Dendritic cell treated with granulocyte-macrophage colony-stimulating factor and Interleukin-4, amounts not matched to agents 40 ng/mL and 50 ng/mL, for 4 days (primary cell): Measurements from ENCODE around the gene REXO5.
"Not testable (repeated sequence)": the region's sequence is repeated elsewhere in the genome, so short reads cannot be mapped to it uniquely, and the experiment has no call there.

Experiments used
- H3K27ac Mint-ChIP-seq: one replicate; pipeline ENCODE4 v1.8.0; 2022; ENCODE audit warnings: mild to moderate bottlenecking, mixed read lengths
- H3K27me3 Mint-ChIP-seq: one replicate; pipeline ENCODE4 v1.8.0; 2022; ENCODE audit warnings: mild to moderate bottlenecking, mixed read lengths
- H3K36me3 Mint-ChIP-seq: one replicate; pipeline ENCODE4 v1.8.0; 2022; ENCODE audit warnings: low read depth, mixed read lengths
- H3K4me1 Mint-ChIP-seq: one replicate; pipeline ENCODE4 v1.8.0; 2022; ENCODE audit warnings: low read depth, mixed read lengths
- H3K4me3 Mint-ChIP-seq: one replicate; pipeline ENCODE4 v1.8.0; 2022; ENCODE audit warnings: mild to moderate bottlenecking, moderate library complexity, mixed read lengths
- H3K9me3 Mint-ChIP-seq: one replicate; pipeline ENCODE4 v1.8.0; 2022; ENCODE audit warnings: mixed read lengths
- intact Hi-C: fragments of 100-400 bp; cut with micrococcal nuclease; formaldehyde crosslinking; loops from one replicate; pipeline ENCODE4 v1.15.0; 2022

REXO5 gene, protein sequence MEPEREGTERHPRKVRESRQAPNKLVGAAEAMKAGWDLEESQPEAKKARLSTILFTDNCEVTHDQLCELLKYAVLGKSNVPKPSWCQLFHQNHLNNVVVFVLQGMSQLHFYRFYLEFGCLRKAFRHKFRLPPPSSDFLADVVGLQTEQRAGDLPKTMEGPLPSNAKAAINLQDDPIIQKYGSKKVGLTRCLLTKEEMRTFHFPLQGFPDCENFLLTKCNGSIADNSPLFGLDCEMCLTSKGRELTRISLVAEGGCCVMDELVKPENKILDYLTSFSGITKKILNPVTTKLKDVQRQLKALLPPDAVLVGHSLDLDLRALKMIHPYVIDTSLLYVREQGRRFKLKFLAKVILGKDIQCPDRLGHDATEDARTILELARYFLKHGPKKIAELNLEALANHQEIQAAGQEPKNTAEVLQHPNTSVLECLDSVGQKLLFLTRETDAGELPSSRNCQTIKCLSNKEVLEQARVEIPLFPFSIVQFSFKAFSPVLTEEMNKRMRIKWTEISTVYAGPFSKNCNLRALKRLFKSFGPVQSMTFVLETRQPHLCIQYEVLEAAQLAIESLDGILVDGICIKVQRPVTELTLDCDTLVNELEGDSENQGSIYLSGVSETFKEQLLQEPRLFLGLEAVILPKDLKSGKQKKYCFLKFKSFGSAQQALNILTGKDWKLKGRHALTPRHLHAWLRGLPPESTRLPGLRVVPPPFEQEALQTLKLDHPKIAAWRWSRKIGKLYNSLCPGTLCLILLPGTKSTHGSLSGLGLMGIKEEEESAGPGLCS

DNA sequence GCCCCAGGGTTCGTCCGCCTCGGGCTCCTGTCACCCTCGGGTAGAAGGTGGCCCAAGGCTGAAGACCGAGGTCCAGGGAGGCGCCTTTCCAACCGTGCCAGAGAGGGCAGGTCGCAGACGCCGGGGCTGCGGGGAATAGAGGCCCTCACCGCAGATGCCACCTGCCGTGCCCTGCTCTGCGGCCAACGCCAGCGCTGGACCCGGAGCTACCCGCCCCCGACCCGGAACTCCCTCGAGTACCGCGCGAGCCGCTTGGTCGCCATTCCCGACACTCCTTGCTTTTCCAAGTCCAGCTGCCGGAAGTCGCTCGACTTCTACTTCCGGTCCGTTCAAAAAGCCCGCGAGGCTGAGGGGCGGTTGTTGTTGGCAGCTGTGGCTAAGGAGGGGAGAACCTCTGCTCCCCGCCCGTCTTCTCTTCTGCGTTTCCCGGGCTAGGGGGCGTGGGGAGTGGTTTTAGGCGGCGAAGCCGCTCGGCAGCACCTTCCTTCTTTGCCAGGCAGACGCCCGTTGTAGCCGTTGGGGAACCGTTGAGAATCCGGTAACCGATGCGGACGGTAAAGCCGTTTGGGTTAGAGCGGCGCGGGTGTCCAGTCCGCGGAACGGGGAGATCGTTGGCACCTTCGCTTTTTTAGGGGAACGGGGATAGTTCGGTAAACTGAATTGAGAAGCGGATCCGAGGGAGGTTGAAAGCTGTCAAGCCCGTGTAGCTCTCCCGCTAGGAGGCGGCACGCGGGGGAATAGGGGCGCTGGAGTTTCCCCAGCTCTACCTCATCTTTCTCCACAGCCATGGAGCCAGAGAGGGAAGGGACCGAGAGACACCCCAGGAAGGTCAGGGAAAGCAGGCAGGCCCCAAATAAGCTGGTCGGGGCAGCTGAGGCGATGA, at the start of gene REXO5, which contains the start of gene ERI2:
Gene REXO5, plus strand, starts transcription at position 360 of the 883 bp plus-strand sequence. Its CDS starts 427 bp downstream, at position 787.
Gene ERI2, minus strand, starts transcription at position 305 of the 883 bp plus-strand sequence. Its CDS starts 42 bp downstream, at position 263.
- Mint-ChIP-seq H3K9me3 (no peaks in the 10 kb centered on the region), H3K4me1 (peaks cover 28% of the 10 kb centered on the region), H3K27me3 (no peaks in the 10 kb centered on the region), H3K36me3 (peaks cover 21% of the 10 kb centered on the region), H3K27ac (peak within 1 kb of the TSS; percentile 98), H3K4me3 (peak within 1 kb of the TSS; percentile 99)
- intact Hi-C loops, result no loop called here

GRCh38 chr16:20760346-20760745, 46.0 kb upstream of the REXO5 start:
- H3K27me3 Mint-ChIP-seq, result no peaks in the 10 kb centered on the region
- H3K27ac Mint-ChIP-seq, result no peak overlapping the region
- no peak overlapping the region for H3K4me3 Mint-ChIP-seq
- peaks cover 33% of the 10 kb centered on the region for H3K4me1 Mint-ChIP-seq
- peaks cover 7% of the 10 kb centered on the region for H3K36me3 Mint-ChIP-seq
- peaks cover 18% of the 10 kb centered on the region for H3K9me3 Mint-ChIP-seq
- intact Hi-C loops, result no loop called here

GRCh38 chr16:20761175-20761574, 45.2 kb upstream of the REXO5 start:
- intact Hi-C loops, result no loop called here
- Mint-ChIP-seq H3K4me1 (peaks cover 33% of the 10 kb centered on the region), H3K36me3 (peaks cover 7% of the 10 kb centered on the region), H3K9me3 (peaks cover 18% of the 10 kb centered on the region), H3K27me3 (no peaks in the 10 kb centered on the region), H3K4me3 (no peak overlapping the region), H3K27ac (no peak overlapping the region)

DNA sequence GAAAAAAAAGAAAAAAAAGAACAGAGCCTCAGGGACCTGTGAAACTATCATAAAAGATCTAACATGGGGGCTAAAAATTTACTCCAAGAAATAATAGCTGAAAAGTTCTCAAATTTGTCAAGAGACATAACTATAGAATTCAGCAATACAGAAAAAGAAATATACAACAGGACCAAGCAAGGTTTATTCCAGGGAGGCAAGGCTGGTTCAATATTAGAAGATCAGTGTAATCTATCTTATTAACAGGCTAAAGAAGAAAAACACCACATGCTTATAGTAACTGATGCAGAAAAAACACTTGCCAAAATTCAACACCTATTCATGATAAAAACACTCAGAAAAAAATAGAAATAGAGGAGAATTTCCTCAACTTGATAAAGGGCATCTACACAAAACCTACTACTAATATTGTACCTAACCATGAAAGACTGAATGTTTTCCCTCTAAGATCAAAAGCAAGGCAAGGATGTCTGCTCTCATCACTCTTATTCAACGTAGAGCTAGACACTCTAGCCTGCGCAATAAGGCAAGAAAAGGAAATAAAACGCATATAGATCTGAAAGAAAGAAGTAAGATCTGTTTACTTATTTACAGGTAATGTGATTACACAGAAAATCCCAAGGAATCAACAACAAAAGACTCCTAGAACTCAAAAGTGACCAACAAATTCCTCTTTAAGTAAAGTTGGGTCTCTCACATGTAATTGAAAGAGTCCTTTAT, 43.8 kb upstream of the REXO5 start:
- Mint-ChIP-seq H3K27me3 (no peaks in the 10 kb centered on the region), H3K4me3 (no peak overlapping the region), H3K27ac (peak overlapping the region; percentile 84), H3K4me1 (peaks cover 33% of the 10 kb centered on the region), H3K9me3 (peaks cover 18% of the 10 kb centered on the region), H3K36me3 (peaks cover 7% of the 10 kb centered on the region)
- intact Hi-C loops, result no loop called here

DNA sequence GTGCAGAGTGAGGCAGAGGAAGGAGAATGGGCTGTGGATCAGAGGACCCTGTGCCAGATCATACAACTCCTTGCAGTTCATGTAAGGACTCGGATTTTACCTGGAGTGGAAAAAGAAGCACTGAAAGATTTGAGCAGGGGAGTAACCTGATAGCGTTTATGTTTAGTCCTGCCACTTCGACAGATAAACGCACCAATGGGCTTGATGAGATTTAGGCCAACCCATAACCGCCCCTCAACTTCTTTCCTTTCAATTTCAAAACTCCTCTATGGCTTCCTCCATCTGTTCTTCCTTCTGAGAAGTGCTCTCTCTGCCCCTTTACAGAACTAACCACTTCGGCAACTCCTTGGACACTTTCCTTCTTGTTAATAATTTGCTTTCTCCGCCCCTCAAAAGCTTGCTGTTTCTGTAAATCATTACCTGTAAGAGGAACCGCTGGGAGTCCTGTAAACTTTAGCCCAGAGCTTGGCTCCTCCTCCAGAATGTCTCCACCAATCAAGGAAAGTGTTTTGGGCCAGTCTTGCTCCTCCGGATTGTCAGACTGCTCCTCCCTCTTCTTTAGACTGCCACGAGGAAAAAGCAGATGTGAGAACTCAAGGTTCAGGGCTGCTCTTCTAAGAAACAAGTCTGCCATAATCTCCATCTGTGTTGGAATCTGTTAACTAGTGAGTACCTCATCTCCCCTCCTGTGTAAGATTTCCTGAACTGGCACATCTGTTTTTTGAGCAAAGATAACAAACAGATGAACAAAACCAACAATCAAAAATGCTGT, 42.7 kb upstream of the REXO5 start, which contains the start of gene ACSM3:
Gene ACSM3, plus strand, starts transcription at position 554 of the 772 bp plus-strand sequence. CDS start 6,021 bp downstream, outside the sequence.
- intact Hi-C loops, result no loop called here
- H3K36me3 Mint-ChIP-seq, result peaks cover 7% of the 10 kb centered on the region
- H3K4me3 Mint-ChIP-seq, result peak within 1 kb of the TSS; percentile 83
- peak within 1 kb of the TSS; percentile 84 for H3K27ac Mint-ChIP-seq
- peaks cover 18% of the 10 kb centered on the region for H3K9me3 Mint-ChIP-seq
- peaks cover 33% of the 10 kb centered on the region for H3K4me1 Mint-ChIP-seq
- no peaks in the 10 kb centered on the region for H3K27me3 Mint-ChIP-seq

DNA sequence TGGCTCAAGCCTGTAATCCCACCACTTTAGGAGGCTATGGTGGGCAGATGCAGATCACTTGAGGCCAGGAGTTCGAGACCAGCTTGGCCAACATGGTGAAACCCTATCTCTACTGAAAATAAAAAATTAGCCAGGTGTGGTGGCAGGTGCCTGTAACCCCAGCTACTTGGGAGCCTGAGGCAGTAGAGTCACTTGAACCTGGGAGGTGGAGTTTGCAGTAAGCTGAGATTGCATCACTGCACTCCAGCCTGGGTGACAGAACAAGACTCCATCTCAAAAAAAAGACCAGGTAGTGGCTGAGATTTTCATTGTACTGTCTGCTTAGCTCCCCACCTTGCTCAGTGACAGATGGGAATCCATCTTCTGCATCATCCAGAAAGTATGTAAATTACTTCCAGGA, 41.9 kb upstream of the REXO5 start:
- Mint-ChIP-seq H3K9me3 (peaks cover 18% of the 10 kb centered on the region), H3K4me1 (peaks cover 33% of the 10 kb centered on the region)
- H3K4me3 Mint-ChIP-seq, H3K36me3 Mint-ChIP-seq, intact Hi-C loops, H3K27me3 Mint-ChIP-seq, H3K27ac Mint-ChIP-seq: not testable (repeated sequence)

DNA sequence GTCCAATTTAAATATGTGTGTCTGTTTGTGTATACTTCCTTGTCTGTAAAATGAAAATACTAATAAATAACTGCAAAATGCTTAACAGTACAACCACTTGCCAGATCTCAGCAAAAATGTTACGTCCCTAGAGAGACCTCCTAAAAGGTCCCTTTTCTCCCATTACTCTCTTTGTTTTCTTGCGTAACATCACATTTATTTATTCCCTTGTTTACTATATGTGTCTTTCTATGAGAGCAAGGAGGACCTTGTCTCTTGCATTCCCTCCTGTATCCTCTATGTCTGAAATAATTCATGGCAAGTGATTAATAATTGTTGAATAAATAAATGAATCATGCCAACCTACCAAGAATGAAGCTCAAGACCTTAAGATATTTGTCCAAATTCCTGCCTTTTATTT, 40.6 kb upstream of the REXO5 start:
- H3K36me3 Mint-ChIP-seq, result peaks cover 5% of the 10 kb centered on the region
- intact Hi-C loops, result no loop called here
- H3K4me3 Mint-ChIP-seq, result no peak overlapping the region
- peaks cover 7% of the 10 kb centered on the region for H3K9me3 Mint-ChIP-seq
- H3K27ac Mint-ChIP-seq, result no peak overlapping the region
- H3K27me3 Mint-ChIP-seq, result no peaks in the 10 kb centered on the region
- H3K4me1 Mint-ChIP-seq, result peaks cover 25% of the 10 kb centered on the region

DNA sequence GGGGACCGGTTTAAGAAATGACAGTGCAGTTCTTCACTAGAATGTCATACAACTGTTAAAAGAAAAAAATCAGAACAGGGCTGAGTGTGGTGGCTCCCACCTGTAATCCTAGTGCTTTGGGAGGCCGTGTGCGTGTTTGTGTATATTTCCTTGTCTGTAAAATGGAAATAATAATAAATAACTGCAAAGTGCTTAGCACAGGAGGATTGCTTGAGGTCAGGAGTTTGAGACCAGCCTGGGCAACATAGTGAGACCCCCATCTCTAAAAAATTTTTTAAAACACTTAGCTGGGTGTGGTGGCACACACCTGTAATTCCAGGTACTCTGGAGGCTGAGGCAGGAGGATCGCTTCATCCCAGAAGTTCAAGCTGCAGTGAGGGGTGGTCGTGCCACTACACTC, 40.0 kb upstream of the REXO5 start:
- Mint-ChIP-seq H3K9me3 (peaks cover 2% of the 10 kb centered on the region), H3K27me3 (no peaks in the 10 kb centered on the region), H3K27ac (no peak overlapping the region), H3K36me3 (no peaks in the 10 kb centered on the region), H3K4me3 (no peak overlapping the region), H3K4me1 (peaks cover 23% of the 10 kb centered on the region)
- intact Hi-C loops, result no loop called here

DNA sequence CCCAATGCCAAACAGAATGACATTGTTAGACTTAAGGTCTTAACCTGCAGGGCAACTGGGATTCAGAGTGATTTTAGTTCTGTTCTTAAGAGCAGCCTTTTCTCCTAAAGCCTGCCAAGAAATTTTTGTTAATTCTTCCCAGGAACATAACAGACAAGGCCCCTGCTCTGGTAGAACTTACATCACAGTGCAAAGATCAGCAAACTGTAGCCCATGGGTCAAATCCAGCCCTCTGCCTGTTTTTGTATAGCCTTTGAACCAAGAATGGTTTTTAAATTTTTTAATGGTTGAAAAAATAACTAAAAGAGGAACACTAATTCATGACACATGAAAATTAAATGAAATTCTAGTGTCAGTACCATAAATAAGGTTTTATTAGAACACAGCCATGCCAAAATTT, 38.8 kb upstream of the REXO5 start:
- Mint-ChIP-seq H3K4me1 (peaks cover 23% of the 10 kb centered on the region), H3K4me3 (no peak overlapping the region), H3K27ac (no peak overlapping the region), H3K9me3 (no peaks in the 10 kb centered on the region), H3K36me3 (no peaks in the 10 kb centered on the region), H3K27me3 (no peaks in the 10 kb centered on the region)
- intact Hi-C loops, result no loop called here

DNA sequence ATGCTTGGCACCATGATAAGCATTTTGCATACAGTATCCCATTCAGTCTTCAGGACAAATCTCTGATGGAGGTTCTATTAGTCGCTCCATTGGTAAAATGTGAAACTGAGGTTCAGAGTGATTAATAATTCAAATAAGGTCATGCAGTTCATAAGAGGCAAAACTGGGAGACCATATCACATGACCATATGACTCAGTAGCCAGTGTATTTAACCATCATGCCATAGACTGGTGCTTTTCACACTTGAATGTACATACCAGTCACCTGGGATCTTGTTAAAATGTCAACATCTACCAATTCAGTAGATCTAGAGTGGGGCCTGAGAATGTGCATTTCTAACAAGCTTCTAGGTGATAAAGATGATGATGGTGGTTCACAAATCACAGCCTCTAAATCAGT, 38.2 kb upstream of the REXO5 start:
- Mint-ChIP-seq H3K4me3 (no peak overlapping the region), H3K27me3 (no peaks in the 10 kb centered on the region), H3K9me3 (no peaks in the 10 kb centered on the region), H3K27ac (no peak overlapping the region), H3K4me1 (peaks cover 20% of the 10 kb centered on the region), H3K36me3 (no peaks in the 10 kb centered on the region)
- intact Hi-C loops, result no loop called here

DNA sequence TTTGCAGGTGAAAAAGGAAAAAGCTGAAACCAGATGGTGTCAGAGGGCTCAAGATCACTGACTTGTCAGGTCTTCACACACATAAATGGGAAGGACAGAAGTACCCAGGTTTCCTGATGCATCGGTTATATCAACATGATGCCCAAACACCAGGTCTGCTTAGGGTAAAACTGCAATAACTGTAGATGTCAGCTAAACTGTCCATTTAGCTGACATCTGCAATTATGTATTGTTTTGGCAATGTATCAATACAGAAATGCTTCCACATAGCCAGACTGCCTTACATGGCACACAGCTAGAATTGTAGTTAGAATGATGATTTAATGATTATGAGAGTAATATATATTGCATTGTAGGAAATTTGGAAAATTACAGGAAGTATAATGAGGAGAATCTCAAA, 37.5 kb upstream of the REXO5 start:
- Mint-ChIP-seq H3K4me3 (no peak overlapping the region), H3K36me3 (no peaks in the 10 kb centered on the region), H3K27me3 (no peaks in the 10 kb centered on the region), H3K4me1 (peaks cover 13% of the 10 kb centered on the region), H3K9me3 (no peaks in the 10 kb centered on the region), H3K27ac (no peak overlapping the region)
- intact Hi-C loops, result no loop called here

DNA sequence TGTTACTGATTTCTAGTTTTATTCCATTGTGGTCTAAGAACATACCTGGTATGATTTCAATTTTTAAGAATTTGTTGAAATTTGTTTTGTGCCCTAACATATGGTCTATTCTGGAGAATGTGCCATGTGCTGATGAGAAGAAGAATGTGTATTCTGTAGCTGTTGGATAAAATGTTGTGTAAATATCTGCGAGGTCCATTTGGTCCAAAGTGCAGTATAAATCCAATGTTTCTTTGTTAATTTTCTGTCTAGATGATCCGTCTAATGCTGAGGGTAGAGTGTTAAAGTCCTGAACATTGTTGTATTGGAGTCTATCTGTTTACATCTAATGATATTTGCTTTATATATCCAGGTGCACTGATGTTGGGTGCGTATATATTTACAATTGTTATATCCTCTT, 32.6 kb upstream of the REXO5 start:
- Mint-ChIP-seq H3K9me3 (no peaks in the 10 kb centered on the region), H3K4me3 (no peak overlapping the region), H3K27me3 (no peaks in the 10 kb centered on the region), H3K36me3 (no peaks in the 10 kb centered on the region), H3K27ac (no peak overlapping the region), H3K4me1 (peaks cover 5% of the 10 kb centered on the region)
- intact Hi-C loops, result no loop called here
